WTC11 (cell line): ENCODE measurements around the gene SETD4. TPM values are rescaled to one million over a fixed set of nuclear protein-coding genes. Genes with fewer than 3 reads are reported as not detected.
A peak's percentile ranks its signal among the peaks of the same experiment; 100 is the strongest.

Experiments used
- ATAC-seq: fragments of 200-7000 bp; cut with Tn5 transposase; 2 replicates; pipeline ENCODE4 v1.10.0; 2021; ENCODE audit warnings: mild to moderate bottlenecking, moderate library complexity
- Bru-seq: library from RNA; stranded (reverse); fragments of 400-500 nt; gene quantifications from one replicate; lab custom pipeline; 2021; lab: Mats Ljungman, UMichigan
- CTCF ChIA-PET: fragments of 300-600 bp; sonication (Branson Sonifier 250); formaldehyde crosslinking; loops from one replicate; lab custom pipeline; 2021; ENCODE audit warnings: antibody characterized with exemption; lab: Charles Lee
- POLR2A ChIA-PET: fragments of 350-600 bp; sonication (Branson Sonifier 250); formaldehyde crosslinking; loops from one replicate; lab custom pipeline; 2021; ENCODE audit warnings: antibody characterized with exemption; lab: Charles Lee
- DNase-seq: peaks from one replicate; pipeline ENCODE4 v3.0.0; 2021; ENCODE audit warnings: low spot score
- H3K27ac Mint-ChIP-seq: 2 replicates; pipeline ENCODE4 v1.8.0; 2021; ENCODE audit warnings: mixed read lengths
- H3K27me3 Mint-ChIP-seq: 2 replicates; pipeline ENCODE4 v1.8.0; 2021; ENCODE audit warnings: low read depth, mild to moderate bottlenecking, moderate library complexity, mixed read lengths
- H3K36me3 Mint-ChIP-seq: 2 replicates; pipeline ENCODE4 v1.8.0; 2021; ENCODE audit warnings: mixed read lengths
- H3K4me1 Mint-ChIP-seq: 2 replicates; pipeline ENCODE4 v1.8.0; 2022; ENCODE audit warnings: mixed read lengths
- H3K4me3 Mint-ChIP-seq: 2 replicates; pipeline ENCODE4 v1.8.0; 2021; ENCODE audit warnings: mild to moderate bottlenecking, moderate library complexity, mixed read lengths
- H3K9me3 Mint-ChIP-seq: 2 replicates; pipeline ENCODE4 v1.8.0; 2021; ENCODE audit warnings: mixed read lengths
- ATF2 ChIP-seq: sonication (generic); formaldehyde crosslinking; IDR thresholded peaks from 2 replicates; pipeline ENCODE4 v1.8.1; 2022; ENCODE audit warnings: low read depth, missing genetic modification reagents, borderline replicate concordance
- ATF6 ChIP-seq: sonication (generic); formaldehyde crosslinking; IDR thresholded peaks from 2 replicates; pipeline ENCODE4 v1.8.1; 2023; ENCODE audit warnings: mild to moderate bottlenecking, missing genetic modification reagents
- E2F1 ChIP-seq: sonication (generic); formaldehyde crosslinking; IDR thresholded peaks from 2 replicates; pipeline ENCODE4 v1.8.0; 2022; ENCODE audit warnings: mild to moderate bottlenecking, missing genetic modification reagents
- E2F4 ChIP-seq: sonication (generic); formaldehyde crosslinking; IDR thresholded peaks from 2 replicates; pipeline ENCODE4 v1.8.1; 2022; ENCODE audit warnings: low read depth, mild to moderate bottlenecking, moderate library complexity, missing genetic modification reagents, borderline replicate concordance
- EMX1 ChIP-seq: fragments of 250-450 bp; sonication (Bioruptor Pico); IDR thresholded peaks from 2 replicates; pipeline ENCODE4 v1.8.0; 2021; ENCODE audit warnings: mild to moderate bottlenecking
- ETV6 ChIP-seq: sonication (generic); formaldehyde crosslinking; IDR thresholded peaks from 2 replicates; pipeline ENCODE4 v1.8.1; 2022; ENCODE audit warnings: mild to moderate bottlenecking, missing genetic modification reagents
- FOXK1 ChIP-seq: sonication (generic); formaldehyde crosslinking; IDR thresholded peaks from 2 replicates; pipeline ENCODE4 v1.8.0; 2022; ENCODE audit warnings: mild to moderate bottlenecking, moderate library complexity, missing genetic modification reagents
- FOXP1 ChIP-seq: sonication (generic); formaldehyde crosslinking; IDR thresholded peaks from 2 replicates; pipeline ENCODE4 v1.8.0; 2022; ENCODE audit warnings: missing genetic modification reagents, mild to moderate bottlenecking, moderate library complexity, borderline replicate concordance
- FOXP4 ChIP-seq: sonication (generic); formaldehyde crosslinking; IDR thresholded peaks from 2 replicates; pipeline ENCODE4 v1.8.0; 2022; ENCODE audit warnings: mild to moderate bottlenecking, missing genetic modification reagents
- GABPB1 ChIP-seq: sonication (generic); formaldehyde crosslinking; IDR thresholded peaks from 2 replicates; pipeline ENCODE4 v1.8.1; 2023; ENCODE audit warnings: mild to moderate bottlenecking, missing genetic modification reagents
- HMGXB4 ChIP-seq: sonication (generic); formaldehyde crosslinking; IDR thresholded peaks from 2 replicates; pipeline ENCODE4 v1.8.1; 2023; ENCODE audit warnings: mild to moderate bottlenecking, moderate library complexity, missing genetic modification reagents
- KAT7 ChIP-seq: sonication (generic); formaldehyde crosslinking; IDR thresholded peaks from 2 replicates; pipeline ENCODE4 v1.8.1; 2023; ENCODE audit warnings: missing genetic modification reagents, mild to moderate bottlenecking, borderline replicate concordance
- MAX ChIP-seq: sonication (generic); formaldehyde crosslinking; IDR thresholded peaks from 2 replicates; pipeline ENCODE4 v1.8.0; 2022; ENCODE audit warnings: mild to moderate bottlenecking, missing genetic modification reagents
- NR2C2 ChIP-seq: sonication (generic); formaldehyde crosslinking; IDR thresholded peaks from 2 replicates; pipeline ENCODE4 v1.8.0; 2022; ENCODE audit warnings: mild to moderate bottlenecking, missing genetic modification reagents
- OVOL2 ChIP-seq: fragments of 250-450 bp; sonication (Bioruptor Pico); IDR thresholded peaks from 2 replicates; pipeline ENCODE4 v1.9.0; 2021; ENCODE audit warnings: mild to moderate bottlenecking, borderline replicate concordance
- RELA ChIP-seq: sonication (generic); formaldehyde crosslinking; IDR thresholded peaks from 2 replicates; pipeline ENCODE4 v1.8.1; 2022; ENCODE audit warnings: missing genetic modification reagents, mild to moderate bottlenecking, borderline replicate concordance
- SOX15 ChIP-seq: fragments of 250-450 bp; sonication (Bioruptor Pico); IDR thresholded peaks from 2 replicates; pipeline ENCODE4 v1.9.0; 2021; ENCODE audit warnings: mild to moderate bottlenecking
- SP1 ChIP-seq: sonication (generic); formaldehyde crosslinking; conservative IDR thresholded peaks from 2 replicates; pipeline ENCODE4 v1.8.1; 2022; ENCODE audit warnings: missing genetic modification reagents
- TEAD1 ChIP-seq: sonication (generic); formaldehyde crosslinking; IDR thresholded peaks from 2 replicates; pipeline ENCODE4 v1.8.0; 2022; ENCODE audit warnings: mild to moderate bottlenecking, missing genetic modification reagents
- TP53 ChIP-seq: sonication (generic); formaldehyde crosslinking; IDR thresholded peaks from 2 replicates; pipeline ENCODE4 v1.8.1; 2023; ENCODE audit warnings: mild to moderate bottlenecking, missing genetic modification reagents
- USF1 ChIP-seq: sonication (generic); formaldehyde crosslinking; IDR thresholded peaks from 2 replicates; pipeline ENCODE4 v1.8.0; 2022; ENCODE audit warnings: mild to moderate bottlenecking, missing genetic modification reagents
- ZMAT4 ChIP-seq: fragments of 250-450 bp; sonication (Bioruptor Pico); IDR thresholded peaks from 2 replicates; pipeline ENCODE4 v1.9.0; 2021; ENCODE audit warnings: mild to moderate bottlenecking
- long read RNA-seq, 3 experiments: library from RNA in 1 of 3; library from capped mRNA in 1 of 3; library from polyadenylated mRNA in 1 of 3; unstranded in 2 of 3; stranded (forward) in 1 of 3; transcript quantifications; one replicate each; pipeline ENCODE4 v2.0.0, GENCODE V29; 2021
- total RNA-seq: library from RNA; stranded (reverse); gene quantifications from 3 replicates; pipeline ENCODE4 v1.2.3, GENCODE V29; 2021

Gene SETD4
- 44.1 to 64.8 TPM (median 45.7 TPM) in 3 replicates for total RNA-seq
- Bru-seq, nascent RNA = percentile 90 among the genes with signal in this experiment
- long read RNA-seq, experiment 1, transcript SETD4-201 (12 exons, 3,015 nt) = major isoform, 16 of 209 reads
- long read RNA-seq, experiment 1, partial matches to known transcripts = 71 of 209 reads
- long read RNA-seq, experiment 1, other reads (novel, unspliced or antisense) = 117 of 209 reads
- long read RNA-seq, experiment 2, partial matches to known transcripts = 18 of 30 reads
- long read RNA-seq, experiment 2, other reads (novel, unspliced or antisense) = 12 of 30 reads
- long read RNA-seq, experiment 3, partial matches to known transcripts = 45 of 82 reads
- long read RNA-seq, experiment 3, other reads (novel, unspliced or antisense) = 34 of 82 reads

GRCh38 chr21:36060159-36060921, at the start of gene SETD4:
TSS of gene SETD4 (minus strand) at chr21:36060526. CDS start at chr21:36058888, 1,638 bp downstream.
- ATAC-seq = peak; percentile 91
- ChIA-PET CTCF (interaction anchor here (1.0 to 3.2 kb wide), 10 partner anchors 9 to 65 kb away, joined by 3 to 35 read pairs (median 7); partner anchors contain the start of gene CBR1), POLR2A (interaction anchor here (0.6 to 2.1 kb wide), 7 partner anchors 9 to 44 kb away, joined by 3 to 11 read pairs (median 6); partner anchors contain the start of gene CBR1)
- Mint-ChIP-seq H3K4me3 (peak within 1 kb of the TSS; percentile 91), H3K27me3 (no peaks in the 10 kb centered on the region; the same call in 1 of the 2 replicates), H3K36me3 (peaks cover 36% of the 10 kb centered on the region), H3K4me1 (peaks cover 26% of the 10 kb centered on the region), H3K27ac (peak within 1 kb of the TSS; percentile 92), H3K9me3 (no peaks in the 10 kb centered on the region)
- DNase-seq = peak; percentile 93
- TF ChIP-seq FOXP1 (CRISPR knock-in tag) (no peak), MAX (CRISPR knock-in tag) (peak; percentile 89), SP1 (CRISPR knock-in tag) (peak; percentile 86), TP53 (no peak), SOX15 (no peak), FOXK1 (CRISPR knock-in tag) (peak; percentile 20; the same call in 1 of the 2 replicates), E2F1 (CRISPR knock-in tag) (0 out of 2 replicates have a peak, but pooled peaks have one; percentile 38), USF1 (CRISPR knock-in tag) (peak; percentile 9; the same call in 1 of the 2 replicates), KAT7 (CRISPR knock-in tag) (0 out of 2 replicates have a peak, but pooled peaks have one; percentile 63), FOXP4 (CRISPR knock-in tag) (no peak; the same call in 1 of the 2 replicates), RELA (CRISPR knock-in tag) (no peak), GABPB1 (CRISPR knock-in tag) (peak; percentile 26), ETV6 (peak; percentile 46; the same call in 1 of the 2 replicates), OVOL2 (CRISPR knock-in tag) (no peak), E2F4 (CRISPR knock-in tag) (no peak), EMX1 (CRISPR knock-in tag) (no peak), HMGXB4 (peak; percentile 74), TEAD1 (0 out of 2 replicates have a peak, but pooled peaks have one; percentile 55), ZMAT4 (CRISPR knock-in tag) (no peak), NR2C2 (CRISPR knock-in tag) (peak; percentile 53; the same call in 1 of the 2 replicates), ATF2 (CRISPR knock-in tag) (no peak), ATF6 (no peak)
